Measurements from ENCODE around the gene MILR1.
"Not testable (repeated sequence)": the region's sequence is repeated elsewhere in the genome, so short reads cannot be mapped to it uniquely, and the experiment has no call there.

MILR1 gene

DNA sequence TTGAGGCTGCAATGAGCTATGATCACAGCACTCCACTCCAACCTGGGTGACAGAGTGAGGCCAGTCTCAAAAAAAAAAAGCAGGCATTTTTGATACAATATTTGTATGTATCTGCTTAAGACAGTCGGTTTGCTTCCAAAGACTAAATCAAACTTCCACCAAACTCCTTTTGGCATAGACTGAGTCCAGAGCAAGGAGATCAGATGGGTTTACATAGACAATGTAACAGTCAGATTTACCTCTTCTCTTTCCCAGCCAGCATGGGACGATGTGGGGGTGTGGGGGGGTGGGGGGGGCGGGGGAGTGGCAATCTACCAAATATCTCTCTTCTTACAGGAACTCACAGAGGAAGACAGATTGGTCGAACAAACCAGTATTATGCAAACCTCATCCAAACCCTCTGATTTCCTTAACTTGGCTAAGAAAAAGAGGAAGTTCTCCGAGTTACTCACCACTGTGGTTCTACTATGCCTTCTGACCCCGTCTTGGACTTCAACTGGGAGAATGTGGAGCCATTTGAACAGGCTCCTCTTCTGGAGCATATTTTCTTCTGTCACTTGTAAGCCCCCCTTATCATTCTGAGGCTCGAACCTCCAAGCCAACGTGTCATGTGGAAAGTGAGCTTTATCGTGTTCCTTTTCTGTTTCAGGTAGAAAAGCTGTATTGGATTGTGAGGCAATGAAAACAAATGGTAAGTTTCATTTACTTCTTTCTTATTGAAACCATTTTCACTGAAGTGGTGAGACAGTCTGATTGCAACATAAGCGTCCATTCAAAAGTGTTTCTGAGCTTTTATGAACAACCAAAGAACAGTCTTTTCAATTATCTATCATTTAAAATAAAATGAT lies at the start of gene MILR1:
MILR1 (plus strand) TSS at position 451 of the 848 bp plus-strand sequence; CDS start at position 505, 54 bp downstream.
- DNase-seq (ENCODE audit: low read depth in 2 of 2): peak; percentile 30 to 32

DNA sequence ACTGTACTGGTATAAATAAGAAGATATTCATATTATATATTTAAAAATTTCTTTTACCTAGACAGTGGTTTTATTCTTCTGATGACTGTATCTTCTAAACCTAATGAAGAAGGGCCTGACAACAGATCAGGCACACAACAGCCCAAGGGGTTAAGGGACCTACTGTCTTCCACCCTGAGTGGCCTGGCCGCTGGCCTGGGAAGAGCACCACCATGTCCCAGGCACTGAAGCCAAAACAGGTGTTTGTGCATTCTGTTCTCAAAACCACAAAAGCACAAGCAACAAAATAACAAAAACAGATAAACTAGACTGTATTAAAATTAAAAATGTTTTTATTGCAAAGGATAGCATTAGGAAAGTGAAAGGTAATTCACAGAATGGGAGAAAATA lies 49.2 kb upstream of the MILR1 start:
- DNase-seq (ENCODE audit: low read depth in 2 of 2): no peak

DNA sequence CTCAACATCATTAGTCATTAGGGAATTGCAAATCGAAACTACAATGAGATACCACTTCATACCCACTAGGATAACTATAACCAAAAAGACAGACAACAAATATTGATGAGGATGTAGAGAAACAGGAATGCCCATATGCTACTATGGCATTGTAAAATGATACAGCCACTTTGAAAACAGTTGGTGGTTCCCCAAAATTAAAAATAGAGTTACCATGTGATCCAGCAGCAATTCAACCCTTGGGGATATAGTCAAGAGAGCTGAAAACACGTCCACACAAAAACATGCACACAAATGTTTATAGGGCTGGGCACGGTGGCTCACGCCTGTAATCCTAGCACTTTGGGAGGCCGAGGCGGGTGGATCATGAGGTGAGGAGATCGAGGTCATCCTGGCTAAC lies 48.3 kb upstream of the MILR1 start:
- DNase-seq (ENCODE audit: low read depth in 2 of 2): no peak

GRCh38 chr17:64401244-64401860 lies 47.6 kb upstream of the MILR1 start:
- DNase-seq (ENCODE audit: low read depth in 2 of 2): no peak

DNA sequence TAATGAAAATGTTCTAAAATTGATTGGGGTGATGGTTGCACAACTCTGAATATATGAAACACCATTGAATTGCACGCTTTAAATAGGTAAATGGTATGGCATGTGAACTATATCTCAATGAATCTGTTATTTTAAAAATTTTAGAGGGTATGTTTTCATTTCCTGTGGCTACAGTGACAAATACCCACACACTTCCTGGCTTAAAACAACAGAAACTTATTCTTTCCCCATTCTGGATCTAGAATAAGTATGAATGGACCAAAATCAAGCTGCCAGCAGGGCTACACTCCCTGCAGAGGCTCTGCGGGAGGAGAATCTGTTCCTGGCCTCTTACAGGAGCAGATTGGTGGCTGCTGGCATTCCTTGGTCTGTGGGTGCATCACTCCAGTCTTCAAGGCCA lies 47.0 kb upstream of the MILR1 start:
- DNase-seq (ENCODE audit: low read depth in 2 of 2): no peak

- DNase-seq (ENCODE audit: low read depth in 2 of 2): no peak
Measured at GRCh38 chr17:64402469-64402868, 46.4 kb upstream of the MILR1 start.

GRCh38 chr17:64403881-64404460 lies 44.9 kb upstream of the MILR1 start:
- DNase-seq (ENCODE audit: low read depth in 2 of 2): no peak

DNA sequence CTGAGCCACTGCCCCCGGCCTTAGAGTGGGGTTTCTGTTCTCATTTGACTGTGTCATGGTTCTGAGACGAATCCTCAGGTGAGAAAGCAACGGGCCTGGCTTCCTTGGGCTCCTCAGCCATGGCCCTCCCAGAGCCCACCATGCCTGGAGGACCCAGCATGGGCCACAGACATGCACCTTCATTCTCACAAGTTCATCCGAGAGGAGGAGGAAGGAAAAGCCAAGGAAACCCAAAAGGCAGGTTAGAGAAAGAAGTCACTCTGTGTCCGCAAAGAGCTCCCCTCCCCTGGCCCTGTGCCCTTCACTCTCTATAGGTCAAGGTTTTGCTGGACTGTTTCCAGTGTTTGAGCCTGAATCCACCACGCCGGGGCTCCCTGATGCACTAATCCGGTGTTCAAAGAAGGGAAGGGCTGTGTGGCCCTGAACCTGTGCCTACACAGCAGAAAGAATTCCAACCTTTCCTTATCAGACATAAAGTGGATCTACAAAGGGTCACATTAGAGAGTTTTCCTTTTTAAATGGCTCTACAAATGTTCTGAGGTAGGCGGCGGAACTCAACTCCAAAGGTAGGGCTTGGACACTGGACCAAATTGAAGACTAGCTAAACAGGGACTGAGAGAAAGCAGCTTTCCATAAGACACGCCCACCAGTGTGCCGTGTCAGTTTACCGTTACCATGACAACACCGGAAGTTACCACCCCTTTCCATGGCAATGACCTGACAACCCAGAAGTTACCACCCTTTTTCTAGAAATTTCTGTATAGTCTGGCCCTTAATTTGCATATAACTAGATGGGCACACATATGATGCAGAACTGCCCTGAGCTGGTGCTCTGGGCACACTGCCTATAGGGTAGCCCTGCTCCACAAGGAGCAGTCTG lies 42.4 kb upstream of the MILR1 start:
- DNase-seq (ENCODE audit: low read depth in 2 of 2): no peak

DNA sequence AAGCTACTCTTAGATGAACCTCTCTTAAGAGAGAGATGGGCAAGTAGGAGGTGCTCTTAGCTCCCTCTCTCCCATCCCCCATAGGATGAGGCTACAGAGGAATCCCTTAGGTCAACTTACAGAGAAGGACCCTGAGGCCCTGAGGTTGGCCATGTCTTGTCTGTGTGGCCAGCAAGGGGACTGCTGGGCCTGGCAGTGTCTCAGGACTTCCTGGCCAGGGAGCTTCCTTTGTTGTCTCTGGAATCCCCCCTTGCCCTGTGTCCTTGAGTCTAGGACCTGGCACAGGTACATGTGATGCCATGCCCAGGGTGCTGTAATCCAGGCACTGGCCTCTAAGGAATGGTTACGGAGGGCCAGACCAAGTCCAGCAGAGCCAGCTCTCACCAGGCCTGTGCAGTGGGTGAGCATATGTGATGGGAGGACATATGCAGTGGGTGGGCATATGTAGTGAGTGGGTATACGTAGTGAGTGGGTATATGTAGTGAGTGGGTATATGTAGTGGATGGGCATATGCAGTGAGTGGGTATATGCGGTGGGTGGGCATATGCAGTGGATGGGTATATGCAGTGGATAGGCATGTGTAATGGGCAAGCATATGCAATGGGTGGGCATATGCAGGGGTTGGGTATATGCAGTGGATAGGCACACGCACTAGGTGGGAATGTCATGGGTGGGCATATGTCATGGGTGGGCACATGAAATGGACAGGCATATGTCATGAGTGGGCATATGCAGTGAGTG lies 38.0 kb upstream of the MILR1 start:
- DNase-seq (ENCODE audit: low read depth in 2 of 2): no peak

GRCh38 chr17:64411999-64412771 lies 36.7 kb upstream of the MILR1 start:
- DNase-seq (ENCODE audit: low read depth in 2 of 2): no peak

GRCh38 chr17:64412944-64413381 lies 36.0 kb upstream of the MILR1 start:
- DNase-seq (ENCODE audit: low read depth in 2 of 2): no peak

GRCh38 chr17:64413513-64413912 lies 35.4 kb upstream of the MILR1 start:
- DNase-seq (ENCODE audit: low read depth in 2 of 2): no peak

GRCh38 chr17:64418506-64419339 lies 30.2 kb upstream of the MILR1 start:
- DNase-seq (ENCODE audit: low read depth in 2 of 2): peak; percentile 40 to 44

DNA sequence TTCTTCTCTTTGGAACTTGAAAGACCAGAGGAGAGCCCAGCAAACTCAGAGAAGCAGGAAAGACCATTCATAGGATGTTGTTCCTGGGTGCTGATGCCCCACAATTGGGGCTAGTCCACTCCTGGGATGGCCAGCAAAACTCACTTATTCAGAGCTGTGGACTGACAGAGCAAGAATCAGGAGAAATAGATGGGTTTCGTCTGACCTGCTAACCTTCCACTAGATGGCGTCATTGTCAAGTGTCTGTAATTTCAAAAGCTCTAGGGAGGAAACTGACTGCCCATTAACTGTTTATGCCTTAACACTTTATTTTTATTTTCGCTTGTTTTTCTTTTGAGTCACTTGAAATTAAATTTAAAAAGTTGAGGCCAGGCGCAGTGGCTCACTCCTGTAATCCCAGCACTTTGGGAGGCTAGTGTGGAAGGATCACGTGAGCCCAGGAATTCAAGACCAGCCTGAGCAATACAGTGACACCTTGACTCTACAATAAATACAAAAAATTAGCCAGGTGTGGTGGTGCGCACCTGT lies 28.7 kb upstream of the MILR1 start:
- DNase-seq (ENCODE audit: low read depth in 2 of 2): peak; percentile 64 to 65

DNA sequence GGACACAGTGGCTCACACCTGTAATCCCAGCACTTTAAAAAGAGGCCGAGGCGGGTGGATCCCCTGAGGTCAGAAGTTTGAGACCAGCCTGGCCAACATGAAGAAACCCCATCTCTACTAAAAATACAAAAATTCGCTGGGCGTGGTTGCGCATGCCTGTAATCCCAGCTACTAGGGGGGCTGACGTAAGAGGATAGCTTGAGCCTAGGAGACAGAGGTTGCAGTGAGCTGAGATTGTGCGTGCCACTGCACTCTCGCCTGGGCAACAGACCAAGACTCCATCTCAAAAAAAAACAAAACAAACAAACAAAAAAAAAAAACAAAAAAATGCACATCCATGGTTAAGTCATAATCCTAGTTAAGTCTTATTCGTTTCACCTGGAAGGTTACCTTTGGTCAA lies 26.8 kb upstream of the MILR1 start:
- not testable (repeated sequence) for DNase-seq (ENCODE audit: low read depth in 2 of 2)

DNA sequence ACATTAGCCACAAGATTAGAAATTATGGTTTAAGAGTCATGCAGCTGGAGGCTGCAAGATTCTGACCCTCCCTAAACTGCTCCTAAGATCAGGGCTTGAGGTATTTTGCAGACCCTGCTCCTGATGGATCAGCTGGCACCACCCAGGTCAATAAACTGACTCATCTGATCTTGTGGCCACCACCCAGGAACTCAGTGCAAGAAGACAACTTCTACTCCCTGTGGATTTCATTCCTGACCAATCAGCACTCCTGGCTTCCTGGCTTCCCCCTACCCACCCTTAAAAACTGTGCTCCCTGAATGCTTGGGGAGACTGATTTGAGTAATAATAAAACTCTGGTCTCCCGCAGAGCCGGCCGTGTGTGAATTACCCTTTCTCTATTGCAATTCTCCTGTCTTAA lies 25.0 kb upstream of the MILR1 start:
- no peak for DNase-seq (ENCODE audit: low read depth in 2 of 2)

DNA sequence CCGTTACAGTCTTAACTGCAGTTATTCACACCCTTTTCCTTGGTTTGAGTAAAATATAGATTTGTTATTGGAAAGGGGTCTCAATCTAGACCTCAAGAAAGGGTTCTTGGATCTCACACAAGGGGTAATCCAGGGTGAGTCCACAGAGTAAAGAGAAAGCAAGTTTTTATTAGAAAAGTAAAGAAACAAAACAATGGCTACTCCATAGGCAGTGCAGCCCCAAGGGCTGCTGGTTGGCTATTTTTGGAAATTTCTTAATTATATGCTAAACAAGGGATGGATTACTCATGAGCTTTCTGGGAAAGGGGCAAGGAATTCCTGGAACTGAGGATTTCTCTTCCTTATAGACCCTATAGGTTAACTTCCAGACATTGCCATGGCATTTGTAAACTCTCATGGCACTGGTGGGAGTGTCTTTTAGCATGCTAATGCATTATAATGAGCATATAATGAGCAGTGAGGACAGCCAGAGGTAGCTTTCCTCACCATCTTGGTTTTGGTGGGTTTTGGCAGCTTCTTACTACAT lies 24.5 kb upstream of the MILR1 start:
- DNase-seq (ENCODE audit: low read depth in 2 of 2): no peak

DNA sequence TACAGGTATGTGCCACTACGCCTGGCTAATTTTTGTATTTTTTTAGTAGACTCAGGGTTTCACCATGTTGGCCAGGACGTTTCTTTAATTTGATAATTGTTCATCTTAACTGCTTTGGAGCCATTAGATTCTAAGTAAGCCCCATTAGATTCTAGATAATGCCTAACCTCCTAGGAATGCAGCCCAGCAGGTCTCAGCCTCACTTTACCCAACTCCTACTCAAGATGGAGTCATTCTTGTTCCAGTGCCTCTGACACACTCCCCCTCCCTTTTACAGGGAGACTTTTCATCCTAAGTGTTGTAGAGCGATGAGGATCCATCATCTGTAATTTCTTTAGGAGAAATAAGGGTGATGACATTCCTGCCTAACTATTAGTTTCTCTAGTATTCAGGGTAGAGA lies 23.7 kb upstream of the MILR1 start:
- DNase-seq (ENCODE audit: low read depth in 2 of 2): no peak

- DNase-seq (ENCODE audit: low read depth in 2 of 2): no peak
Measured at GRCh38 chr17:64426596-64426995, 22.3 kb upstream of the MILR1 start.
